Dermis microvascular lymphatic vessel endothelial cell (primary cell): Measurements from ENCODE around the gene RER1. TPM values are rescaled to one million over a fixed set of nuclear protein-coding genes. Genes with fewer than 3 reads are reported as not detected.
A peak's percentile ranks its signal among the peaks of the same experiment; 100 is the strongest.

Experiments
- DNase-seq, 2 donors: peaks; one replicate each; pipeline versions ENCODE4 v3.0.0 to v3.0.0-alpha.2; 2010; ENCODE audit warnings: low read depth in 2 of 2
- total RNA-seq: library from RNA; depleted of rRNA; stranded (reverse); fragments of >200 nt; gene quantifications from 2 replicates; pipeline ENCODE4 v1.2.1, GENCODE V29; 2014

The RER1 gene
- total RNA-seq, 1 donor from 2014 or later = 44.5 TPM

GRCh38 chr1:2388004-2388913 is 3.4 kb upstream of the RER1 start:
- no peak for DNase-seq

DNA sequence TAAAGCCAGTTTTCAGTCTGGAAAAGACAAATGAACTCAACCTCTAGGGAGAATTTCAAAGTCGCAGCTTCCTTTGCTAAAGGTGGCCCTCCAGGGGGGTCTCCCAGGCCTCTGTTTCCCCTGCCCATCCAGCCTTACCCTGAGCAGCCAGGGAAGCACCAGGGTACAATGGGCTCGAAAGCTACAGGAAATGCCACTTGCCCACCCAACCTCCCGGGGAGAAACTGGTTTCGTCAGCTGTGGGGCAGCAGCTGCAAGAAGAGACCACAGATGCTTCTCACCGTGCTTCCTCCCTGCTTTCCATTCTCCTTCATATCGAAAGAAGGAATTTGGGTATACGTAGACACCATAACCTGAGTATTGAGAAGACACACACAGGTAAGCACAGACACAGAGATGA is 2.0 kb upstream of the RER1 start:
- DNase-seq = no peak

GRCh38 chr1:2391931-2392509 is 379 bp downstream of the RER1 start:
- peak in 1 of 2 donors; percentile 13 for DNase-seq

- peak in 1 of 2 donors; percentile 12 for DNase-seq
Measured at GRCh38 chr1:2392686-2393085, 1.0 kb downstream of the RER1 start.

DNA sequence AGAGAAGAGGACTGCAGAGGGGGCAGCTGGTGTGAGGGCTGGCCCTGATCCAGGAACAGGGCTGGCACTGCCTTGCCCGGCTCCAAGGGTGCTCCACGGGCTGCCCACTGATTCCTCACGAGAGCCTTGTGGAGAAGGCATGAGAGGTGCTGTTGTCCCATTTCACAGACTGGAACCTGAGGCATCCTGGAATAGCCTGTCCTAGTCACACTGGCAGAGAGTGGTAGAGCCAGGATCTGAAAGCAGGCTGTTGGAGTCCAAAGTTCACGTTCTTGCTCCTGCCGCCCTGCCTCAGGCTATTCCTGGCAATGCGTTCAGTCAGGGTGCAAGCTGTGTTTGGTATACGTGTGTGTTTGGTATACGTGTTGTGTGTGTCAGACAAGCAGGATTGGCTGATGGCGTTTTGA is 1.8 kb downstream of the RER1 start:
- DNase-seq = no peak

GRCh38 chr1:2394220-2394619 is 2.6 kb downstream of the RER1 start:
- no peak for DNase-seq

DNA sequence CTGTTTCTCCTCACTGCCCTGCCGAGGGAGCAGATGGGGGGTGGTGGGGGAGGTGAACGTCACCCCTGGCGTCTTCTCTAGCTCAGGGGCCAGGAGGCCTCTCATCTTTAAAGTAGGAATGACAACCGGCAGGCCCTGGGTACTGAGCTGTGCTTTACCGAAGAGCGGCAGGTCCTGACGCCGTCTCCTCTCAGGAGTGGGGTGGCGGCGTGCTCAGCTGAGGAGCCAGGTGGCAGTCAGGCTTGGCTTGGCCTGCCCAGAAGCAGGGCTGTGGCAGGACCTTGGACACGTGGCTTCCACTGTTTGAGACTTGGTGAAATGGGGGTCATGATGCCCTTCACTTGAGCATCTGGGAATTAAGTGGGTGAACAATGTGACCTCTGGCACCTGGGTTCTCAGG is 3.1 kb downstream of the RER1 start:
- DNase-seq = no peak

DNA sequence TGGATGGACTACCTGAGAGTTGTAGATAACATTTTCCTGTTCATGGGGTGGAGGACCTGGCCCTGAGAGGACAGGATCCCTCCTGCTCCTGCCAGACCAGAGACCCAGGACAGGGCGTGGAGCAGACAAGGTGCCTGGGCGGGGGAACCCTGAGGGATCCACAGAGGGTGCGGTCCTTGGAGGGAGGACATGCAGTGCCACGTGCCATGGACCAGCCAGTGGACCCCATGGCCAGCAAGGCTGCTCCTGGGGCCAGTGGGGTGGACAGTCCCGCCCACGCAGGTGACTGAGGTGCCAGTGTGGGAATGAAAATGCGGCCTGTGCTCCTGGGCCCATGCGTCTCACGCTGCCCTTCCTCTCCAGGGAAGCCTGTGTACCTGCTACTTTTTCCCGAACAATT is 3.6 kb downstream of the RER1 start:
- no peak for DNase-seq

GRCh38 chr1:2396059-2396458 is 4.4 kb downstream of the RER1 start:
- no peak for DNase-seq

GRCh38 chr1:2396476-2396875 is 4.8 kb downstream of the RER1 start:
- DNase-seq = no peak

DNA sequence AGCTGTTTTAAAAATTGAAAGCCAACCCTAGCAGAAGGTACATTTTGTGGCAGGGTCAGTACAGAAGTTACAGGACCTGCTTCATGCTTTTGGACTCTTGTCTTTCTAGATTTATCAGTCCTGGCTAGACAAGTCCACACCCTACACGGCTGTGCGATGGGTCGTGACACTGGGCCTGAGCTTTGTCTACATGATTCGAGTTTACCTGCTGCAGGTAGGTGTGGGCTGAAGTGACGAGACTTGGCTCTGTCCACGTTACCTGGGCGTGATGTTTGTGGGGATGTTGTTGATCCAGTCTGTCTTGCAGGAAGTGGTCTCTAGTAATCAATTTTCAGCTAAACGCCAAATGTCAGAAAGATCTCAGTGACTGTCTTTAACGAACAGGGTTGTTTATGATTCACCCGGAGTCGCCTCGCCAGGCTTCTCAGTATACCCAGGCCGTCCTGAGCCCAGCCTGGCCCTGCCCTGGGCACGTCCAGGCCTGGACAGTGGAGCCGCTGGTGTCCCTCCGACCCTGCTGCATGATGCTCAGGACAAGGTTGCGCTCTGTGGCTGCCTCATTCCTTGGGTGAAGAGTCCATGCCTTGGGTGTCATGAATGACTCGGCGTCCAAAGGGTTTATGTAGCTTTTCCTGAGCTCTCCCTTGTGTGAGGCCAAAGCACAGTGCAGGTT is 5.5 kb downstream of the RER1 start:
- no peak for DNase-seq

- DNase-seq = no peak
Measured at GRCh38 chr1:2398871-2399270, 7.2 kb downstream of the RER1 start.

DNA sequence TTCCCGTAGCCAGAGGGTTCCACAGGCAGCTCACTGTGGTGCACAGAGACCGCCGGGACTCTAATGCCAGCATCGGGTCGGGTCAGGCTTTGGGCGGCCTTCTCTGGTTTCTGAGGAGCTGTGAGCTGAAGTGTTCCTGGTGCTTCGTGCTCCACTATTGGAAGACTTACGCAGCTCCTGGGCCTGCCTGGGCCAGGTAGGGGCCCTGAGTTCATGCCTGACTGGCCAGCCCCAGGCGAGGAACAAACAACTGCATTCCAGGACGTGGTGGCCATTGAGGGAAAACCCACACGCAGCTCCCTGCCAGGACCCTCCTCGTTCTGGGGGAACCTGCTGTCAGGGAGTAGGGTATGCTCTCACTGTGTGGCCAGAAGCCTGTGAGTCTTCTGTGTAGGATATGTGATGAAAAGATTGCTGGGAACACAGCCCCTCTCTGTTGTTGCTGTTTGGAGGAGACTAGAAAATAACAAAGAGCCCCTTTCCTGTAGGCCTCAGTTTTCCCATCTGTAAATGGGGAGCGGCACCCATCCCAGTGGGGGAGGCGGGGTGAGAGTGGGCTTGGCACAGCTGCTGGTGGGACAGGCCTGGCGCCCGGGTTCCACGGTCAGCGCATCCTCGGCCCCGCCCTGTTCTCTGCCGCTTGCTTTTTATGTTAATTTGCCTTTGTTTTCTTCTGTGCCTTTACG is 8.4 kb downstream of the RER1 start:
- no peak for DNase-seq

DNA sequence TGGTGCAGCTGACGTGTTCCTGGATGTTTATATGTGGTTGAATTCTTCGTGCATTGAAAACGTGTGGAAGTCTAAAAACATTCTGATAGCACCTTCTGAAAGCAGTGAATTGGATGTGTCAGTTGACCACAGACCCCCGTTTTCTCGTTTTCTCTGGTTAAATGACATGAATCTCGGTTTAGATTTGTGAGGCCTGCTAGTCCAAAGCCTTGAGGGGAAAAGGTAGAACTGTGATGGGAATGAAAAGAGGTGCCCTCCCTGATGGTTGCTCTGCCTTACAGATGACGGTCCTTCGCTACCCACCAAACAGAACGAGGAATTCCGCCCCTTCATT is 8.9 kb downstream of the RER1 start:
- no peak for DNase-seq

- DNase-seq = no peak
Measured at GRCh38 chr1:2400950-2401649, 9.5 kb downstream of the RER1 start.

GRCh38 chr1:2402420-2402819 is 10.8 kb downstream of the RER1 start:
- DNase-seq = no peak

DNA sequence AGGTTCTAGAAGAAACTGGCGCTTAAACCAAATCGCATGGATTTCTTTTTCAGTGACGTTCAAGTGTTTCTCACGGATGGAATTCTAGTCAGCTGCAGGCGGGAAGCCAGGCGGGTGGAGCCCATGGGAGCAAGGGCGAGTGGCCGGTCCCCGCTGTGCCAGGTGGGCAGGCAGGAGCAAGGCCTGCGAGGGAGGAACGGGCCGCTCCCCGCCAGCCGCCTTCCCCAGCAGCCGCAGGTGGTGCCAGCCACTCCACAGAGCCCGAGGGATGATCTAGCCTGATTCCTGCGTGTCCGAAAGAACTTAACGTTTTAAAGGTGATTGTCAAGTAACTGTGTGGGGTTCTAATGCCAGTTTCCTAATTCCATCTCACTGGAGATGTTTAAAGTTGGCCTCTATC is 11.6 kb downstream of the RER1 start:
- DNase-seq = no peak

DNA sequence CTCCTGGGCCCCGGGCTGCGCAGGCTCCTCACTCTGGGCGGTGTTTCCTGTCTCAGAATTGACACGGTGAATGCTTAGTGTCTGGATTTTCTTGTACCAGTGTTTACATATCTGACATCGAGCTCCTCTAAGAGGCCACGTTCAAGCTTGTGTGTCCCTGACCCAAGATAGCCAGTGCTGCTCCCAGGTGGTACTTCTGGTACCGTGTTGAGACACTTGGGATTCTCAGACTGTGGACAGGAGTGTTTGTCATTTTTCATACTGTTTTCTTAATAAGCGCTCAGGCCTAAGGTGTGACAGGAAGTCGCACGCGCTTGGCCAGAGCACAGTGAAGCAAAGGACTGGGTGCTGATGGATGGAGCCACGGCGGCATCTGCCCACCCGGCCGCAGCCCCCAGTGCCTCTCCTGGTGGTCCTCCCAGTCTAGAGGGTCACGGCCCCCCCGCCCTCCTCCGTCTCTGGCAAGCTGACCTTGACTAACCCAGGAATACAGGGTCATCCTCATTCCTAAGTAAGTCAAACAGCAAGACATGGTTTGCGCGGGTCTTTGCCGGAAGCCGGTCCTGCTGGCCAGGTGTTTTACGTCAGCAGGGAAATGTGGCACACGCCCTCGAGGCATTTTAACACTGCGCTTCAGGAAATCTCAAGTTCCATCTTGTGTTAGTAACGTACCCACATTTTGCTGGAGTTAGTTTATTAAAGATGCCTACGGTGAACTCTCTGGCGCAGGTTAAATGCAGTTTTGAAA is 12.7 kb downstream of the RER1 start:
- no peak for DNase-seq

DNA sequence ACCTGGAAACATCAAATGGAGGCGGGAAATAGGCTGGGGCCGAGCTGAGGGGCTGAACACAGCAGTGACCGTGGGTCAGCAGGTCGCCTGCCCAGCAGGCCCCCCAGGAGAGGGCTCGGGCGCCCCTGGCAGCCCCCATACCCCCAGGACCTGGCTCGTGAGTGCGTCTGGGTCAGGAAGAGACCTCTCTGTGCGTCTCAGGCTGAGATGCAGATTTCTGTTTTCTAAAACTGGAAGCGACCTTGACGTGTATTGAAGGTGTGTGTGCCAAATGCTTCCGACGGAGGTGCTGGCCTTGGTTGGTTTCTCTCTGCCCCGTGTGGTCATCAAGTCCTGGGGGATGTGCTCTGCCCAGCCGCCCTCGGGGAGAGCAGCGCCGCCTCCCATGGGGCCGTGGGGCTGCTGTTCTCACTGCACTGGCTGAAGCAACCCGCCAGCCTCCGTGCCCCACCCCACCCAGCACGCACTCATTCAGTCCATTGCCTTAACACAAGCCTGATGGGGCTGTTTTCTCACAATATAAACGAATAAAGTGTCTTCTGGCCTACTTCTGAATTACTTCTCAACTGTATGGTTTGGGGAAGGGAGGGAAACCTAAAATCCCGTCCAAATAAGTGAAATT is 13.4 kb downstream of the RER1 start:
- DNase-seq = no peak

DNA sequence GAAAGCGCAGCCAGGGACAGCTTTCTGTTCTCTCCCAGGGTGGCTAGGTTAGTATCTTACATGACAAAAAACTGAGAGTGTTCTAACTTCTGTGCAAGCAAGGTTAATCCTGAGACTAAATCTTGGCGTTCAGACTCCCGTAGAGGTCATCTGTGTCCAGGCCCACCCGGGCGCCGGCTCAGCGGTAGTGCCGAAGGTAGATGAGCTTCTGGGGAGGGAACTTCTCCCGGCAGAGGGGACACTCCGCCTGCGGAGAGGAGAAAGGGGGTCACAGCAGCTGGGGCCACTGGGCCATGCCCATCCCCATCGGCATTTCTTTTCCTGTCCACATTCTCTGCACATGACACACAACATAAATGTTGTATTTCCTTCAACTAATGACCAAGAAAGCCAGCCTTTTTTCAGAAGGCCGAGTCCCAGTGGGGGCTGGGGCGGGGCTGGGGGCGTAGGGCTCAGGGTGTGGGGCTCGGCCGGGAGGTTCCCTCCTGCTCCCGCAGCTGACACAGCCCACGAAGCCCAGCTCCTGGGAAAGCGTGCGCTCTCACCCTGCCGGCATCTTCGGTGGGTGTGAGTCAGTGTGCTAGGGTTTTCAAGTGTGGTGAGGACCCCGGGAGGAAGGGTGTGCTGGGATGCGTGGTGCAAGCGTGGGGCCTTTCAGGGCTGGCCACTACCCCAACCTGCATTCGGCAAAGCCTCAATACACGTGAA is 14.1 kb downstream of the RER1 start:
- no peak for DNase-seq
